A549 (cell line): Measurements from ENCODE around the gene ATP11A. TPM values are rescaled to one million over a fixed set of nuclear protein-coding genes. Genes with fewer than 3 reads are reported as not detected.

Experiments used
- ATAC-seq, 2 experiments: fragments of 200-7000 bp in 1 of 2; fragments of >200 bp in 1 of 2; cut with Nextera tagmentation in 1 of 2; cut with Tn5 transposase in 1 of 2; 3 replicates each; pipeline versions ENCODE4 v1.8.0 to v1.9.1; 2018 to 2020; ENCODE audit warnings: mild to moderate bottlenecking in 1 of 2, moderate library complexity in 1 of 2
- CTCF ChIA-PET: fragments of 300-600 bp; sonication (Branson Sonifier 250); formaldehyde crosslinking; extraction: SDS; loops from one replicate; lab custom pipeline; 2021; ENCODE audit warnings: antibody characterized with exemption, inconsistent platforms; lab: Yijun Ruan, JAX
- POLR2A ChIA-PET: fragments of 350-600 bp; formaldehyde crosslinking; extraction: SDS; loops from one replicate; lab custom pipeline; 2021; ENCODE audit warnings: antibody characterized with exemption, inconsistent platforms; lab: Yijun Ruan, JAX
- DNase-seq, 2 experiments: peaks; one replicate each; pipeline versions ENCODE4 v3.0.0 to v3.0.0-alpha.2; 2011 to 2016; ENCODE audit warnings: low read depth in 1 of 2, low spot score in 1 of 2
- FAIRE-seq: peaks from 2 replicates; lab custom pipeline; 2011; peaks lifted over from hg19 to GRCh38; lab: Jason Lieb, UNC
- H3K27ac ChIP-seq, 2 experiments: fragments of >200 bp; sonication (Bioruptor Twin); formaldehyde crosslinking; 3 replicates each; pipeline ENCODE4 v1.5.1; 2016 to 2017
- H3K4me1 ChIP-seq: fragments of >200 bp; sonication (Bioruptor Twin); formaldehyde crosslinking; 3 replicates; pipeline ENCODE4 v1.6.1; 2016
- H3K4me2 ChIP-seq: fragments of >200 bp; sonication (Bioruptor Twin); formaldehyde crosslinking; 3 replicates; pipeline ENCODE4 v1.6.1; 2016
- H3K4me3 ChIP-seq: fragments of >200 bp; sonication (Bioruptor Twin); formaldehyde crosslinking; 3 replicates; pipeline ENCODE4 v1.5.1; 2016
- H3K9me3 ChIP-seq: fragments of >200 bp; sonication (Bioruptor Twin); formaldehyde crosslinking; 3 replicates; pipeline ENCODE4 v1.6.1; 2016
- CBX2 ChIP-seq: fragments of 200-600 bp; sonication (generic); IDR thresholded peaks from 2 replicates; pipeline ENCODE4 v1.6.1; 2016; ENCODE audit warnings: low read depth, mild to moderate bottlenecking, borderline replicate concordance
- CBX8 ChIP-seq: fragments of 200-600 bp; sonication (generic); IDR thresholded peaks from 2 replicates; pipeline ENCODE4 v1.6.1; 2016
- CEBPB ChIP-seq, 2 experiments: fragments of >200 bp in 1 of 2; sonication (Bioruptor Twin) in 1 of 2; formaldehyde crosslinking in 1 of 2; IDR thresholded peaks; 2 replicates each; pipeline ENCODE4 v1.6.1; 2012 to 2016
- CHD2 ChIP-seq: fragments of 150-350 bp; IDR thresholded peaks from 2 replicates; pipeline ENCODE4 v1.6.1; 2014; ENCODE audit warnings: low read length; ENCODE audit not compliant: partially characterized antibody
- CHD4 ChIP-seq: fragments of 200-600 bp; sonication (generic); IDR thresholded peaks from 2 replicates; pipeline ENCODE4 v1.6.1; 2016; ENCODE audit warnings: antibody characterized with exemption, mild to moderate bottlenecking, borderline replicate concordance
- EHMT2 ChIP-seq: fragments of 200-600 bp; sonication (generic); IDR thresholded peaks from 2 replicates; pipeline ENCODE4 v1.6.1; 2016; ENCODE audit warnings: antibody characterized with exemption, low read depth, mild to moderate bottlenecking, moderate library complexity
- EP300 ChIP-seq, 2 experiments: fragments of >200 bp; sonication (Bioruptor Twin); formaldehyde crosslinking; IDR thresholded peaks; 2 replicates in 1 of 2; 3 replicates in 1 of 2; pipeline ENCODE4 v1.6.1; 2016 to 2017
- FOXS1 ChIP-seq: fragments of 250-450 bp; sonication (Bioruptor Pico); IDR thresholded peaks from 2 replicates; pipeline ENCODE4 v1.5.0; 2020; ENCODE audit warnings: mild to moderate bottlenecking, moderate library complexity
- HDAC2 ChIP-seq: fragments of 200-600 bp; sonication (generic); IDR thresholded peaks from 2 replicates; pipeline ENCODE4 v1.6.1; 2016
- HES2 ChIP-seq: fragments of >200 bp; sonication (Bioruptor Twin); formaldehyde crosslinking; IDR thresholded peaks from 2 replicates; pipeline ENCODE4 v1.6.1; 2016
- HMGXB4 ChIP-seq: fragments of 250-450 bp; sonication (Bioruptor Pico); IDR thresholded peaks from 2 replicates; pipeline ENCODE4 v1.5.0; 2021; ENCODE audit warnings: mild to moderate bottlenecking, moderate library complexity, borderline replicate concordance
- HOXA7 ChIP-seq: fragments of 250-450 bp; sonication (Bioruptor Pico); IDR thresholded peaks from 2 replicates; pipeline ENCODE4 v1.5.0; 2020; ENCODE audit warnings: mild to moderate bottlenecking, moderate library complexity
- HOXB5 ChIP-seq: fragments of 250-450 bp; sonication (Bioruptor Pico); IDR thresholded peaks from 2 replicates; pipeline ENCODE4 v1.5.0; 2020; ENCODE audit warnings: mild to moderate bottlenecking, moderate library complexity
- JUN ChIP-seq, 2 experiments: fragments of >200 bp; sonication (Bioruptor Twin); formaldehyde crosslinking; IDR thresholded peaks; 2 replicates in 1 of 2; 3 replicates in 1 of 2; pipeline ENCODE4 v1.6.1; 2016 to 2017
- JUNB ChIP-seq: fragments of >200 bp; sonication (Bioruptor Twin); formaldehyde crosslinking; IDR thresholded peaks from 2 replicates; pipeline ENCODE4 v1.6.1; 2016
- KDM5A ChIP-seq: fragments of 200-600 bp; sonication (generic); IDR thresholded peaks from 2 replicates; pipeline ENCODE4 v1.6.1; 2016; ENCODE audit warnings: antibody characterized with exemption, mild to moderate bottlenecking
- MAX ChIP-seq: IDR thresholded peaks from 2 replicates; pipeline ENCODE4 v1.6.1; 2012
- MYC ChIP-seq: IDR thresholded peaks from 2 replicates; pipeline ENCODE4 v1.6.1; 2012; ENCODE audit warnings: mild to moderate bottlenecking, inconsistent platforms, low read length, improper control_type of control experiment, borderline replicate concordance
- NPAS2 ChIP-seq: fragments of 250-450 bp; sonication (Bioruptor Pico); IDR thresholded peaks from 2 replicates; pipeline ENCODE4 v1.8.0; 2022; ENCODE audit warnings: mild to moderate bottlenecking, moderate library complexity, borderline replicate concordance
- PBX3 ChIP-seq: IDR thresholded peaks from 2 replicates; pipeline ENCODE4 v1.6.1; 2012
- PHF8 ChIP-seq: fragments of 200-600 bp; sonication (generic); IDR thresholded peaks from 2 replicates; pipeline ENCODE4 v1.6.1; 2016; ENCODE audit warnings: low read depth, mild to moderate bottlenecking, antibody characterized with exemption, moderate library complexity, borderline replicate concordance
- RAD21 ChIP-seq, 2 experiments: fragments of >200 bp in 1 of 2; sonication (Bioruptor Twin) in 1 of 2; formaldehyde crosslinking in 1 of 2; IDR thresholded peaks in 1 of 2; conservative IDR thresholded peaks in 1 of 2; 2 replicates in 1 of 2; 3 replicates in 1 of 2; pipeline ENCODE4 v1.6.1; 2012 to 2018; ENCODE audit warnings: inconsistent platforms in 1 of 2
- SMC3 ChIP-seq: fragments of >200 bp; sonication (Bioruptor Twin); formaldehyde crosslinking; IDR thresholded peaks from 3 replicates; pipeline ENCODE4 v1.6.1; 2018; ENCODE audit warnings: inconsistent platforms
- TFCP2L1 ChIP-seq: fragments of 250-450 bp; sonication (Bioruptor Pico); IDR thresholded peaks from 2 replicates; pipeline ENCODE4 v1.5.0; 2021; ENCODE audit warnings: mild to moderate bottlenecking
- TP53 ChIP-seq: fragments of 250-450 bp; sonication (Bioruptor Pico); IDR thresholded peaks from 2 replicates; pipeline ENCODE4 v1.5.0; 2021; ENCODE audit warnings: mild to moderate bottlenecking, moderate library complexity
- ZC3H11A ChIP-seq: fragments of 450-650 bp; IDR thresholded peaks from 2 replicates; pipeline ENCODE4 v1.6.1; 2014; ENCODE audit warnings: antibody characterized with exemption, mild to moderate bottlenecking
- ZNF302 ChIP-seq: fragments of 250-450 bp; sonication (Bioruptor Pico); IDR thresholded peaks from 2 replicates; pipeline ENCODE4 v1.9.0; 2021; ENCODE audit warnings: inconsistent platforms, mild to moderate bottlenecking, moderate library complexity
- WGBS: methylation state at CpG from one replicate; pipeline ENCODE4 v1.1.6; 2017; ENCODE audit errors: missing lambda C conversion rate; 5-methylcytosine and 5-hydroxymethylcytosine counted together
- polyA plus RNA-seq, 4 experiments: library from polyadenylated mRNA; depleted of rRNA in 3 of 4; stranded (reverse); fragments of >200 nt; fragmentation: RNase III in 1 of 4; extraction: RNeasy Plus Mini Kit Qiagen cat#74134 plus additional on column Dnase treatment in 1 of 4; gene quantifications; 2 replicates in 3 of 4; 3 replicates in 1 of 4; pipeline ENCODE4 v1.2.3, GENCODE V29; 2011 to 2017

Gene ATP11A
- polyA plus RNA-seq, 2 of the 4 experiments (the other 2 are of a cell fraction), result 4.1 to 8.0 TPM

GRCh38 chr13:112838842-112839117 is 148.9 kb downstream of the ATP11A start:
- no peak for TF ChIP-seq SMC3
- TF ChIP-seq HMGXB4 (CRISPR knock-in tag), result no peak
- TF ChIP-seq HES2, result no peak
- no peak for TF ChIP-seq TP53
- TF ChIP-seq KDM5A, result no peak
- no peak for TF ChIP-seq MYC
- TF ChIP-seq ZC3H11A, result no peak
- TF ChIP-seq FOXS1 (CRISPR knock-in tag), result no peak
- no peak for TF ChIP-seq EHMT2
- no peak for TF ChIP-seq EP300 (IDR thresholded peaks at IDR 0.05)
- no peak for TF ChIP-seq PHF8
- no peak for TF ChIP-seq RAD21 (conservative IDR thresholded peaks at IDR 0.05 in 1 of 2, IDR thresholded peaks at IDR 0.05 in 1 of 2)
- no peak for DNase-seq
- Histone ChIP-seq H3K4me2 (no peak overlapping the region), H3K4me3 (no peak overlapping the region), H3K9me3 (no peaks in the 10 kb centered on the region), H3K27ac (no peak overlapping the region), H3K4me1 (no peaks in the 10 kb centered on the region)
- POLR2A ChIA-PET, result no interaction called here
- CTCF ChIA-PET, result interaction anchor here (2.1 kb wide), 1 partner anchor 11 kb away, joined by 7 read pairs; no protein-coding TSS in a partner anchor
- ATAC-seq, result no peak
- no peak for FAIRE-seq
- 87% methylated on average over 6 of the region's 7 CpGs for WGBS

- ChIA-PET POLR2A (no interaction called here), CTCF (interaction anchor here (0.6 kb wide), 1 partner anchor 101 kb away, joined by 3 read pairs; no protein-coding TSS in a partner anchor)
- TF ChIP-seq ZNF302 (no peak), CHD2 (no peak), NPAS2 (CRISPR knock-in tag) (no peak), HOXA7 (CRISPR knock-in tag) (no peak), MAX (no peak), CBX8 (no peak), CEBPB (IDR thresholded peaks at IDR 0.05) (no peak), CBX2 (no peak), JUNB (no peak), HOXB5 (no peak), JUN (IDR thresholded peaks at IDR 0.05) (no peak), HDAC2 (no peak), TFCP2L1 (CRISPR knock-in tag) (no peak), CHD4 (no peak), PBX3 (no peak), KDM5A (no peak)
- no peak for DNase-seq
- no peak overlapping the region for H3K27ac ChIP-seq
- FAIRE-seq, result no peak
- no peak overlapping the region for H3K4me2 ChIP-seq
- no peak overlapping the region for H3K4me3 ChIP-seq
- no peaks in the 10 kb centered on the region for H3K9me3 ChIP-seq
- 0 out of 6 replicates have a peak, but pooled peaks of 1 of the 2 experiments have one; percentile 33 for ATAC-seq
- H3K4me1 ChIP-seq, result no peaks in the 10 kb centered on the region
- 89% methylated on average over 12 of the region's 12 CpGs for WGBS
These were observed 149.7 kb downstream of the ATP11A start for GRCh38 chr13:112839356-112840105.
